PC-3 (cell line): Measurements from ENCODE around the gene KLK13. TPM values are rescaled to one million over a fixed set of nuclear protein-coding genes. Genes with fewer than 3 reads are reported as not detected.

Experiments used
- ATAC-seq: fragments of 200-7000 bp; cut with Tn5 transposase; 2 replicates; pipeline ENCODE4 v1.9.1; 2020; ENCODE audit warnings: mild to moderate bottlenecking, moderate library complexity
- BruUV-seq: library from RNA; stranded (reverse); fragments of 400-500 nt; replicated peaks from 2 replicates; lab custom pipeline; 2021; lab: Mats Ljungman, UMichigan
- CTCF ChIA-PET: fragments of 300-600 bp; sonication (Branson Sonifier 250); formaldehyde crosslinking; loops from one replicate; lab custom pipeline; 2022; ENCODE audit warnings: antibody characterized with exemption; lab: Charles Lee
- POLR2A ChIA-PET: fragments of 300-600 bp; sonication (Branson Sonifier 250); formaldehyde crosslinking; loops from one replicate; lab custom pipeline; 2022; ENCODE audit warnings: antibody characterized with exemption; ENCODE audit not compliant: unreplicated experiment; lab: Charles Lee
- DNase-seq: peaks from one replicate; pipeline ENCODE4 v3.0.0-alpha.2; 2015
- H2AFZ ChIP-seq: fragments of 300-600 bp; sonication (generic); 2 replicates; pipeline ENCODE4 v1.6.0; 2016; ENCODE audit warnings: antibody characterized with exemption, low read length
- H3F3A ChIP-seq: fragments of 300-600 bp; sonication (generic); one replicate; pipeline ENCODE4 v1.6.0; 2017; ENCODE audit warnings: antibody characterized with exemption, low read length, control low read depth, mild to moderate bottlenecking; ENCODE audit not compliant: unreplicated experiment
- H3K27ac ChIP-seq: fragments of 300-600 bp; sonication (generic); 2 replicates; pipeline ENCODE4 v1.5.1; 2016; ENCODE audit warnings: mild to moderate bottlenecking, low read length
- H3K27me3 ChIP-seq: fragments of 300-600 bp; sonication (generic); 2 replicates; pipeline ENCODE4 v1.6.1; 2016; ENCODE audit warnings: low read length, mixed read lengths
- H3K36me3 ChIP-seq: fragments of 300-600 bp; sonication (generic); 2 replicates; pipeline ENCODE4 v1.6.1; 2016; ENCODE audit warnings: low read depth, mixed run types, low read length, mixed read lengths
- H3K4me1 ChIP-seq: fragments of 300-600 bp; sonication (generic); 2 replicates; pipeline ENCODE4 v1.5.1; 2016; ENCODE audit warnings: low read length; ENCODE audit not compliant: insufficient read depth
- H3K4me2 ChIP-seq: fragments of 300-600 bp; sonication (generic); 2 replicates; pipeline ENCODE4 v1.6.0; 2016; ENCODE audit warnings: low read length
- H3K4me3 ChIP-seq: fragments of 300-600 bp; sonication (generic); 2 replicates; pipeline ENCODE4 v1.5.1; 2016; ENCODE audit warnings: mild to moderate bottlenecking, low read length, mixed read lengths
- H3K79me2 ChIP-seq: fragments of 300-600 bp; sonication (generic); 2 replicates; pipeline ENCODE4 v1.6.1; 2017; ENCODE audit warnings: low read length, mixed read lengths
- H3K9ac ChIP-seq: fragments of 300-600 bp; sonication (generic); 2 replicates; pipeline ENCODE4 v1.6.0; 2016; ENCODE audit warnings: mild to moderate bottlenecking, low read length
- H3K9me2 ChIP-seq: fragments of 300-600 bp; sonication (generic); replicated peaks from 2 replicates; pipeline ENCODE4 v1.6.1; 2016; ENCODE audit warnings: mixed run types, low read length, mixed read lengths
- H3K9me3 ChIP-seq: fragments of 300-600 bp; sonication (generic); 2 replicates; pipeline ENCODE4 v1.6.1; 2016; ENCODE audit warnings: low read length, mixed read lengths
- H4K20me1 ChIP-seq: fragments of 300-600 bp; sonication (generic); 2 replicates; pipeline ENCODE4 v1.6.1; 2016; ENCODE audit warnings: low read length, mixed read lengths
- CTCF ChIP-seq: fragments of 300-600 bp; sonication (generic); conservative IDR thresholded peaks from 2 replicates; pipeline ENCODE4 v1.5.1; 2017; ENCODE audit warnings: antibody characterized with exemption, low read depth, mild to moderate bottlenecking, low read length
- EZH2 ChIP-seq: fragments of 300-600 bp; sonication (generic); IDR thresholded peaks from one replicate; pipeline ENCODE4 v1.6.1; 2017; ENCODE audit warnings: antibody characterized with exemption, mild to moderate bottlenecking, low read length; ENCODE audit not compliant: unreplicated experiment
- EZH2phosphoT487 ChIP-seq: fragments of 300-600 bp; sonication (generic); IDR thresholded peaks from 2 replicates; pipeline ENCODE4 v1.6.1; 2018; ENCODE audit warnings: mild to moderate bottlenecking, antibody characterized with exemption, low read length, borderline replicate concordance
- intact Hi-C: fragments of 100-400 bp; cut with micrococcal nuclease; formaldehyde crosslinking; loops from 2 replicates; pipeline ENCODE4 v1.9.0; 2023
- total RNA-seq: library from RNA; depleted of rRNA; stranded (reverse); fragments of >200 nt; gene quantifications from 2 replicates; pipeline ENCODE4 v1.2.3, GENCODE V29; 2014

The KLK13 gene
- total RNA-seq, 1 experiment from 2014 or later = not detected

GRCh38 chr19:51043497-51043896, 21.4 kb downstream of the KLK13 start:
- intact Hi-C loops = no loop called here
- ATAC-seq = no peak
- H3K9ac ChIP-seq = no peak overlapping the region
- H4K20me1 ChIP-seq = no peaks in the 10 kb centered on the region
- TF ChIP-seq EZH2 (no peak), CTCF (no peak), EZH2phosphoT487 (no peak)
- no peaks in the 10 kb centered on the region for H3K4me1 ChIP-seq
- no peaks in the 10 kb centered on the region for H3K9me3 ChIP-seq
- H3K9me2 ChIP-seq = no peaks in the 10 kb centered on the region
- DNase-seq = no peak
- H3K4me3 ChIP-seq = no peak overlapping the region
- no peak overlapping the region for H3K27ac ChIP-seq
- no peaks in the 10 kb centered on the region for H3K36me3 ChIP-seq
- no peak overlapping the region for H2AFZ ChIP-seq
- no peaks in the 10 kb centered on the region for H3K79me2 ChIP-seq
- H3K4me2 ChIP-seq = no peak overlapping the region
- H3K27me3 ChIP-seq = no peaks in the 10 kb centered on the region
- ChIA-PET POLR2A (no interaction called here), CTCF (no interaction called here)
- BruUV-seq = no TSS peak
- H3F3A ChIP-seq = no peaks in the 10 kb centered on the region

DNA sequence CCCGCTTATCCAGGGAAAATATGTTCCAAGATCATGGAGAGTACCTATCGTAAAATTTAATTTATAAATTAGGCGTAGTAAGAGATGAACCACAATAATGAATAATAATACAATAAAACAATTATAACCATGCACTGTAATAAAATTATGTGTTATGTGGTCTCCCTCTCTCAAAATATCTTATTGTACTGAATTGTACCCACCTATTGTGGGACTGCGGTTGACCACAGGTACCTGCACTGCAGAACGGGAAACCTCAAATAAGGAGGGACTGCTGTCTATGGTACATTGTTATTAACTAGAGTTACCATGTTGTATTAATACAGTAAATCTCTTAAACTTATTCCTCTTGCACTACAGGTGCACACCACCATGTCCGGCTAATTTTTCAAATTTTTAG, 24.7 kb downstream of the KLK13 start:
- Histone ChIP-seq H3K27ac (no peak overlapping the region), H3K27me3 (no peaks in the 10 kb centered on the region), H3K4me3 (no peak overlapping the region), H3K9me3 (no peaks in the 10 kb centered on the region), H3K9me2 (no peaks in the 10 kb centered on the region), H3K79me2 (no peaks in the 10 kb centered on the region), H3K4me1 (no peaks in the 10 kb centered on the region), H4K20me1 (no peaks in the 10 kb centered on the region), H3K4me2 (no peak overlapping the region), H3K36me3 (no peaks in the 10 kb centered on the region), H2AFZ (no peak overlapping the region), H3F3A (no peaks in the 10 kb centered on the region), H3K9ac (no peak overlapping the region)
- DNase-seq (no peak), ATAC-seq (no peak)
- ChIA-PET POLR2A (no interaction called here), CTCF (no interaction called here)
- no TSS peak for BruUV-seq
- TF ChIP-seq EZH2phosphoT487 (no peak), CTCF (no peak), EZH2 (no peak)
- intact Hi-C loops = no loop called here

DNA sequence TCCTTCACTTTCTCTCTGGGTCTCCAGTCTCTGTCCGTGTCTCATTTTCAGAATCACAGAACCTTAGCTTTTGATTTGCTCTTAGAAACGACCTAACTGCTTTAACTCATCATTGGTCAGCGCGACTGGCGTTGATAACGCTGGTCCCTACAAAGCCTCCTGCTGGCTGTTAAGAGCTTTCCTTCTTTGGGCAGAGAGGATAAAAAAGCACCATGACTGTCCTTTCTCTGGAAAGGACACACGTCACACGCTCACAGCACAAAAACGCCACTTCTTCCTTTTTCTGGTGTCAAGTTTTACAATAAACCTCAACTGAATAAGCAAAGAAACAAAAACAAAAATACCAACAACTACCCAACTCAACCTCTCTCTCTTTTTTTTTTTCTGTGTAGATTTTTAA, 28.4 kb downstream of the KLK13 start:
- TF ChIP-seq CTCF (no peak), EZH2 (no peak), EZH2phosphoT487 (no peak)
- Histone ChIP-seq H3K4me3 (no peak overlapping the region), H3K9ac (no peak overlapping the region), H3K9me3 (no peaks in the 10 kb centered on the region), H3K27ac (no peak overlapping the region), H4K20me1 (no peaks in the 10 kb centered on the region), H2AFZ (no peak overlapping the region), H3K27me3 (no peaks in the 10 kb centered on the region), H3K4me1 (no peaks in the 10 kb centered on the region), H3K36me3 (no peaks in the 10 kb centered on the region), H3K9me2 (no peaks in the 10 kb centered on the region), H3F3A (no peaks in the 10 kb centered on the region), H3K4me2 (no peak overlapping the region), H3K79me2 (no peaks in the 10 kb centered on the region)
- intact Hi-C loops = no loop called here
- no TSS peak for BruUV-seq
- CTCF ChIA-PET = no interaction called here
- DNase-seq (no peak), ATAC-seq (no peak)
- POLR2A ChIA-PET = no interaction called here
